ENCODE data around the gene SLC9B1.

GRCh38 chr4:103067841-103068547, 48.5 kb upstream of the SLC9B1 start:
- no peak for TF ChIP-seq CTCF (IDR thresholded peaks at IDR 0.05; ENCODE audit: control extremely low read depth in 1 of 3, insufficient read depth in 1 of 3, low read depth in 1 of 3, low read length in 3 of 3)
- TF ChIP-seq SAP30 (IDR thresholded peaks at IDR 0.05; ENCODE audit: insufficient read depth, insufficient replicate concordance, low read length), result no peak
- TF ChIP-seq POLR2A (IDR thresholded peaks at IDR 0.05; ENCODE audit: control extremely low read depth in 1 of 2, low read depth in 2 of 2, low read length in 2 of 2), result no peak
- TF ChIP-seq MAX (IDR thresholded peaks at IDR 0.05), result no peak
- TF ChIP-seq ZNF274 (IDR thresholded peaks at IDR 0.05; ENCODE audit: borderline replicate concordance, extremely low read depth, low read length), result no peak
- TF ChIP-seq USF2 (IDR thresholded peaks at IDR 0.05; ENCODE audit: low read length), result no peak
- TF ChIP-seq SIN3A (conservative IDR thresholded peaks at IDR 0.05 in 1 of 2, IDR thresholded peaks at IDR 0.05 in 1 of 2; ENCODE audit: low read depth in 1 of 2, low read length in 2 of 2), result no peak
- TF ChIP-seq CEBPB (IDR thresholded peaks at IDR 0.05; ENCODE audit: low read depth, low read length), result no peak

Data from H1 (cell line).